ENCODE data around the gene SLC9A3.

The SLC9A3 gene

GRCh38 chr5:526456-527088 is 2.3 kb upstream of the SLC9A3 start:
- no peak for DNase-seq (ENCODE audit: low spot score)

GRCh38 chr5:525916-526315 is 1.7 kb upstream of the SLC9A3 start:
- in situ Hi-C loops (cut with MboI; ENCODE audit: low pct_unique_long_range_greater_than_20kb, low sequenced_read_pairs, unreplicated experiment) = no loop called here
- no peak for DNase-seq (ENCODE audit: low spot score)
- TF ChIP-seq CTCF (IDR thresholded peaks at IDR 0.05; ENCODE audit: extremely low read depth, insufficient read depth, missing control alignments) = no peak

More at GRCh38 chr5:526456-527088, 2.3 kb upstream of the SLC9A3 start:
- in situ Hi-C loops (cut with MboI; ENCODE audit: low pct_unique_long_range_greater_than_20kb, low sequenced_read_pairs, unreplicated experiment) = no loop called here
- no peak for TF ChIP-seq CTCF (IDR thresholded peaks at IDR 0.05; ENCODE audit: extremely low read depth, insufficient read depth, missing control alignments)

GRCh38 chr5:524973-525761 is 918 bp upstream of the SLC9A3 start:
- in situ Hi-C loops (cut with MboI; ENCODE audit: low pct_unique_long_range_greater_than_20kb, low sequenced_read_pairs, unreplicated experiment) = no loop called here
- TF ChIP-seq CTCF (IDR thresholded peaks at IDR 0.05; ENCODE audit: extremely low read depth, insufficient read depth, missing control alignments) = no peak
- DNase-seq (ENCODE audit: low spot score) = no peak

- no peak for DNase-seq (ENCODE audit: low spot score)
- in situ Hi-C loops (cut with MboI; ENCODE audit: low pct_unique_long_range_greater_than_20kb, low sequenced_read_pairs, unreplicated experiment) = no loop called here
- no peak for TF ChIP-seq CTCF (IDR thresholded peaks at IDR 0.05; ENCODE audit: extremely low read depth, insufficient read depth, missing control alignments)
These were observed 617 bp downstream of the SLC9A3 start for GRCh38 chr5:523441-524222.

- DNase-seq (ENCODE audit: low spot score) = no peak
- in situ Hi-C loops (cut with MboI; ENCODE audit: low pct_unique_long_range_greater_than_20kb, low sequenced_read_pairs, unreplicated experiment) = no loop called here
- TF ChIP-seq CTCF (IDR thresholded peaks at IDR 0.05; ENCODE audit: extremely low read depth, insufficient read depth, missing control alignments) = no peak
These were observed 1.3 kb downstream of the SLC9A3 start for GRCh38 chr5:522899-523440.

- in situ Hi-C loops (cut with MboI; ENCODE audit: low pct_unique_long_range_greater_than_20kb, low sequenced_read_pairs, unreplicated experiment) = no loop called here
- no peak for DNase-seq (ENCODE audit: low spot score)
- TF ChIP-seq CTCF (IDR thresholded peaks at IDR 0.05; ENCODE audit: extremely low read depth, insufficient read depth, missing control alignments) = no peak
These were observed 2.1 kb downstream of the SLC9A3 start for GRCh38 chr5:522116-522515.

All from GM13977 (cell line).